Caco-2 (cell line): ENCODE results near the gene MAPK8IP2. TPM values are rescaled to one million over a fixed set of nuclear protein-coding genes. Genes with fewer than 3 reads are reported as not detected.

ENCODE experiments used
- BruUV-seq: library from RNA; stranded (reverse); fragments of 400-500 nt; replicated peaks from 2 replicates; lab custom pipeline; 2021; lab: Mats Ljungman, UMichigan
- CTCF ChIA-PET: fragments of 300-600 bp; sonication (Branson Sonifier 250); formaldehyde crosslinking; loops from one replicate; lab custom pipeline; 2022; ENCODE audit warnings: antibody characterized with exemption; lab: Charles Lee
- POLR2A ChIA-PET: fragments of 300-600 bp; sonication (Branson Sonifier 250); formaldehyde crosslinking; loops from one replicate; lab custom pipeline; 2022; ENCODE audit warnings: antibody characterized with exemption; lab: Charles Lee
- DNase-seq, 2 experiments: peaks; one replicate each; pipeline versions ENCODE4 v3.0.0 to v3.0.0-alpha.2; 2020 to 2022
- H3K27me3 ChIP-seq: replicated peaks from 2 replicates; pipeline ENCODE4 v1.6.0; 2011; ENCODE audit warnings: low read length; ENCODE audit not compliant: control insufficient read depth, insufficient read depth
- H3K36me3 ChIP-seq: 2 replicates; pipeline ENCODE4 v1.5.1; 2011; ENCODE audit warnings: low read length; ENCODE audit not compliant: control insufficient read depth, insufficient read depth
- H3K4me1 ChIP-seq: fragments of 250-450 bp; sonication (Bioruptor Pico); 2 replicates; pipeline ENCODE4 v1.5.1; 2020; ENCODE audit warnings: mild to moderate bottlenecking
- H3K4me3 ChIP-seq: 2 replicates; pipeline ENCODE4 v1.5.1; 2011; ENCODE audit warnings: low read depth, mild to moderate bottlenecking, control low read depth, low read length
- H3K9me3 ChIP-seq: fragments of 250-450 bp; sonication (Bioruptor Pico); 2 replicates; pipeline ENCODE4 v1.5.1; 2020; ENCODE audit warnings: mild to moderate bottlenecking, moderate library complexity
- H3K27ac Mint-ChIP-seq: one replicate; pipeline ENCODE4 v1.8.0; 2022; ENCODE audit warnings: mixed read lengths; ENCODE audit not compliant: unreplicated experiment
- H3K27me3 Mint-ChIP-seq: one replicate; pipeline ENCODE4 v1.8.0; 2022; ENCODE audit warnings: mixed read lengths; ENCODE audit not compliant: insufficient read depth, unreplicated experiment
- H3K36me3 Mint-ChIP-seq: one replicate; pipeline ENCODE4 v1.8.0; 2022; ENCODE audit warnings: mild to moderate bottlenecking, mixed read lengths; ENCODE audit not compliant: insufficient read depth, unreplicated experiment
- H3K4me1 Mint-ChIP-seq: one replicate; pipeline ENCODE4 v1.8.0; 2022; ENCODE audit warnings: low read depth, mixed read lengths; ENCODE audit not compliant: unreplicated experiment
- H3K4me3 Mint-ChIP-seq: one replicate; pipeline ENCODE4 v1.8.0; 2022; ENCODE audit warnings: mild to moderate bottlenecking, moderate library complexity, mixed read lengths; ENCODE audit not compliant: unreplicated experiment
- H3K9me3 Mint-ChIP-seq: one replicate; pipeline ENCODE4 v1.8.0; 2022; ENCODE audit warnings: mixed read lengths; ENCODE audit not compliant: unreplicated experiment
- intact Hi-C: fragments of 100-400 bp; cut with micrococcal nuclease; formaldehyde crosslinking; loops from one replicate; pipeline ENCODE4 v1.10.0; 2022; ENCODE audit not compliant: unreplicated experiment
- total RNA-seq: library from RNA; stranded (reverse); gene quantifications from 2 replicates; pipeline ENCODE4 v1.2.3, GENCODE V29; 2022
- TF ChIP-seq, protein P1 (sequence below), 2 experiments: fragments of 200-600 bp in 1 of 2; IDR thresholded peaks; 1 replicate in 1 of 2; 2 replicates in 1 of 2; pipeline versions ENCODE4 v1.5.1 to v1.8.0; 2011 to 2022; ENCODE audit warnings: antibody characterized with exemption in 1 of 2, control low read depth in 1 of 2, inconsistent platforms in 1 of 2, low read depth in 1 of 2, low read length in 1 of 2, mild to moderate bottlenecking in 1 of 2, moderate library complexity in 1 of 2; ENCODE audit not compliant: insufficient read depth in 1 of 2, severe bottlenecking in 1 of 2, unreplicated experiment in 1 of 2

The MAPK8IP2 gene
- total RNA-seq, 1 experiment from 2014 or later = 3.9 TPM

DNA sequence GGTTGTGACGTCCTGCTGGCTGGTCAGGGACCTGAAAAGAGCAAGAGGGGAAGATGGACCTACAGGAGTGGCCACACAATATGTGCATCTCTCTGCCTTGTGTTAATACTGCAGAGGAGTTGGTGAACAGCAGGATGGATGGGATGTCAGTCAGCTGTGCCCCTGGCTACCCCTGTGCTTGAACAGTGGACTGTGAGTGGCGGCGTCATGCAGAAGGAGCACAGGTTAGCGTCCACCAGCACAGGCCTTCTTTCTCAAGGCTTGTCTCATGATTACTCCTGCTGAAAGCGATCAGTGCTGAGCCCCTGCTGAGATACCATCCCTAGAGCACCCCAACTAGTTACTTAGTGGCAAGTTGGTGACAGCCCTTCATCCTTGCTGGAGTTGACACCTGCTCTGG, 14.2 kb upstream of the MAPK8IP2 start:
- TF ChIP-seq, protein P1, sequence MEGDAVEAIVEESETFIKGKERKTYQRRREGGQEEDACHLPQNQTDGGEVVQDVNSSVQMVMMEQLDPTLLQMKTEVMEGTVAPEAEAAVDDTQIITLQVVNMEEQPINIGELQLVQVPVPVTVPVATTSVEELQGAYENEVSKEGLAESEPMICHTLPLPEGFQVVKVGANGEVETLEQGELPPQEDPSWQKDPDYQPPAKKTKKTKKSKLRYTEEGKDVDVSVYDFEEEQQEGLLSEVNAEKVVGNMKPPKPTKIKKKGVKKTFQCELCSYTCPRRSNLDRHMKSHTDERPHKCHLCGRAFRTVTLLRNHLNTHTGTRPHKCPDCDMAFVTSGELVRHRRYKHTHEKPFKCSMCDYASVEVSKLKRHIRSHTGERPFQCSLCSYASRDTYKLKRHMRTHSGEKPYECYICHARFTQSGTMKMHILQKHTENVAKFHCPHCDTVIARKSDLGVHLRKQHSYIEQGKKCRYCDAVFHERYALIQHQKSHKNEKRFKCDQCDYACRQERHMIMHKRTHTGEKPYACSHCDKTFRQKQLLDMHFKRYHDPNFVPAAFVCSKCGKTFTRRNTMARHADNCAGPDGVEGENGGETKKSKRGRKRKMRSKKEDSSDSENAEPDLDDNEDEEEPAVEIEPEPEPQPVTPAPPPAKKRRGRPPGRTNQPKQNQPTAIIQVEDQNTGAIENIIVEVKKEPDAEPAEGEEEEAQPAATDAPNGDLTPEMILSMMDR (IDR thresholded peaks at IDR 0.05; ENCODE audit: insufficient read depth in 1 of 2, low read depth in 1 of 2, low read length in 1 of 2, severe bottlenecking in 1 of 2, unreplicated experiment in 1 of 2) = no peak
- Mint-ChIP-seq H3K36me3 (peaks cover 4% of the 10 kb centered on the region), H3K27ac (no peak overlapping the region), H3K9me3 (no peaks in the 10 kb centered on the region), H3K4me1 (no peaks in the 10 kb centered on the region), H3K27me3 (peaks cover 6% of the 10 kb centered on the region), H3K4me3 (no peak overlapping the region)
- intact Hi-C loops = no loop called here
- CTCF ChIA-PET = no interaction called here
- Histone ChIP-seq H3K4me3 (no peak overlapping the region), H3K27me3 (no peaks in the 10 kb centered on the region), H3K4me1 (peaks cover 21% of the 10 kb centered on the region), H3K36me3 (no peaks in the 10 kb centered on the region), H3K9me3 (no peaks in the 10 kb centered on the region)
- no TSS peak for BruUV-seq
- POLR2A ChIA-PET = no interaction called here
- DNase-seq = peak in 1 of 2 experiments; percentile 12

DNA sequence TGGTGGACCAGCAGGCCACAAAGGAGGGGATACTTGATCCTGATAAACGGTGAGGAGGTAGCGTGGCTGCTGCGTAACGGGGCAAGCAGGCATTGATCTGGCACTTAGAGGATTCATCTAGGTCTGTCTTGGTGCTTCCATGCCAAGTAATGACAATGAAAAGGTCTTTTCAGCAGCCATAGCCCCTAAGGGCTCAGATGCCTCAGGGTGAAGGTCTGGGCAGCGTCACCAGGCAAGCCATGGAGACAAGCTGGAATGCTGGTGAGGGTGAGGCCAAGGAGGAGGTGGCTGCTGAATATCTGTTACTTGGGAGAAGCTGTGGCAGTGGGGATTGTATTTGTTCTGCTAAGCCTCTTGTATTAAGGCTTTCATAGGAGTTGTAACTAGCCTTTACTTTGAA, 13.2 kb upstream of the MAPK8IP2 start:
- Histone ChIP-seq H3K4me3 (no peak overlapping the region), H3K36me3 (no peaks in the 10 kb centered on the region), H3K27me3 (no peaks in the 10 kb centered on the region), H3K4me1 (peaks cover 18% of the 10 kb centered on the region), H3K9me3 (no peaks in the 10 kb centered on the region)
- Mint-ChIP-seq H3K9me3 (no peaks in the 10 kb centered on the region), H3K27ac (no peak overlapping the region), H3K4me1 (no peaks in the 10 kb centered on the region), H3K36me3 (peaks cover 4% of the 10 kb centered on the region), H3K4me3 (no peak overlapping the region), H3K27me3 (peaks cover 6% of the 10 kb centered on the region)
- POLR2A ChIA-PET = interaction anchor here (0.5 kb wide), 1 partner anchor 82 kb away, joined by 9 read pairs; no protein-coding TSS in a partner anchor
- CTCF ChIA-PET = no interaction called here
- DNase-seq = peak in 1 of 2 experiments; percentile 27
- TF ChIP-seq, protein P1 (IDR thresholded peaks at IDR 0.05; ENCODE audit: insufficient read depth in 1 of 2, low read depth in 1 of 2, low read length in 1 of 2, severe bottlenecking in 1 of 2, unreplicated experiment in 1 of 2) = no peak
- intact Hi-C loops = no loop called here
- no TSS peak for BruUV-seq

- H3K36me3 Mint-ChIP-seq = no peaks in the 10 kb centered on the region
- CTCF ChIA-PET = no interaction called here
- POLR2A ChIA-PET = no interaction called here
- TF ChIP-seq, protein P1 (IDR thresholded peaks at IDR 0.05; ENCODE audit: insufficient read depth in 1 of 2, low read depth in 1 of 2, low read length in 1 of 2, severe bottlenecking in 1 of 2, unreplicated experiment in 1 of 2) = no peak
- Histone ChIP-seq H3K36me3 (no peaks in the 10 kb centered on the region), H3K9me3 (no peaks in the 10 kb centered on the region), H3K27me3 (no peaks in the 10 kb centered on the region), H3K4me3 (no peak overlapping the region), H3K4me1 (peaks cover 5% of the 10 kb centered on the region)
- H3K9me3 Mint-ChIP-seq = no peaks in the 10 kb centered on the region
- no TSS peak for BruUV-seq
- no peak overlapping the region for H3K4me3 Mint-ChIP-seq
- peaks cover 7% of the 10 kb centered on the region for H3K4me1 Mint-ChIP-seq
- peaks cover 9% of the 10 kb centered on the region for H3K27me3 Mint-ChIP-seq
- no peak for DNase-seq
- no peak overlapping the region for H3K27ac Mint-ChIP-seq
- intact Hi-C loops = no loop called here
Observed at GRCh38 chr22:50595189-50595588, 5.4 kb upstream of the MAPK8IP2 start.
